Urothelium cell line (cell line): ENCODE results near the gene TANGO2.

Experiments
- DNase-seq: peaks from one replicate; pipeline ENCODE4 v3.0.0; 2011; ENCODE audit warnings: low spot score, mixed read lengths
- FAIRE-seq: peaks from 2 replicates; lab custom pipeline; 2011; peaks lifted over from hg19 to GRCh38; lab: Jason Lieb, UNC

Gene TANGO2

GRCh38 chr22:20039683-20040325 is 18.9 kb downstream of the TANGO2 start:
- DNase-seq (no peak), FAIRE-seq (peak; percentile 61)

- DNase-seq (no peak), FAIRE-seq (no peak)
These were observed 19.7 kb downstream of the TANGO2 start for GRCh38 chr22:20040327-20041200.

- FAIRE-seq (peak; percentile 17), DNase-seq (peak; percentile 42)
These were observed 22.4 kb downstream of the TANGO2 start for GRCh38 chr22:20043057-20043996.

GRCh38 chr22:20043997-20044342 is 23.1 kb downstream of the TANGO2 start:
- DNase-seq (no peak), FAIRE-seq (peak; percentile 98)

GRCh38 chr22:20044495-20045151 is 23.7 kb downstream of the TANGO2 start:
- DNase-seq (no peak), FAIRE-seq (peak; percentile 40)

- FAIRE-seq (no peak), DNase-seq (no peak)
These were observed 25.8 kb downstream of the TANGO2 start for GRCh38 chr22:20046730-20047129.

GRCh38 chr22:20051927-20052308 is 31.0 kb downstream of the TANGO2 start:
- FAIRE-seq (no peak), DNase-seq (no peak)

- FAIRE-seq (peak; percentile 84), DNase-seq (no peak)
These were observed 31.7 kb downstream of the TANGO2 start for GRCh38 chr22:20052309-20053259.

- peak; percentile 20 for FAIRE-seq
- DNase-seq = no peak
These were observed 32.6 kb downstream of the TANGO2 start for GRCh38 chr22:20053407-20054033.

GRCh38 chr22:20054034-20054427 is 33.1 kb downstream of the TANGO2 start:
- DNase-seq (no peak), FAIRE-seq (no peak)

- DNase-seq (no peak), FAIRE-seq (no peak)
These were observed 33.6 kb downstream of the TANGO2 start for GRCh38 chr22:20054485-20054884.

- DNase-seq (no peak), FAIRE-seq (no peak)
These were observed 34.2 kb downstream of the TANGO2 start for GRCh38 chr22:20055144-20055543.

GRCh38 chr22:20055654-20056053 is 34.7 kb downstream of the TANGO2 start:
- DNase-seq (no peak), FAIRE-seq (no peak)

- DNase-seq = no peak
- no peak for FAIRE-seq
These were observed 35.3 kb downstream of the TANGO2 start for GRCh38 chr22:20056161-20056560.

GRCh38 chr22:20056696-20057386 is 35.9 kb downstream of the TANGO2 start:
- DNase-seq (no peak), FAIRE-seq (peak; percentile 37)

GRCh38 chr22:20057596-20058268 is 36.8 kb downstream of the TANGO2 start:
- DNase-seq (no peak), FAIRE-seq (peak; percentile 23)

GRCh38 chr22:20058989-20059770 is 38.3 kb downstream of the TANGO2 start:
- no peak for DNase-seq
- peak; percentile 32 for FAIRE-seq
